ENCODE results near the gene ZNF664. TPM values are rescaled to one million over a fixed set of nuclear protein-coding genes. Genes with fewer than 3 reads are reported as not detected.
A peak's percentile ranks its signal among the peaks of the same experiment; 100 is the strongest.

The ZNF664 gene
- total and polyA plus RNA-seq, 2 experiments from 2014 or later: 40.5 to 115 TPM

- no peak for TF ChIP-seq CTCF (IDR thresholded peaks at IDR 0.05; ENCODE audit: low read depth, low read length)
- no peak overlapping the region for H3K4me3 ChIP-seq
- no peaks in the 10 kb centered on the region for H3K36me3 ChIP-seq
- peak overlapping the region; percentile 54 for H3K27ac ChIP-seq
- H3K4me1 ChIP-seq (ENCODE audit: low read depth): peaks cover 26% of the 10 kb centered on the region
- DNase-seq (ENCODE audit: low read depth in 1 of 2, low spot score in 1 of 2): peak in 1 of 2 donors; percentile 53
- H3K9me3 ChIP-seq (ENCODE audit: low read depth): no peaks in the 10 kb centered on the region
- H3K27me3 ChIP-seq: no peaks in the 10 kb centered on the region
These were observed 57.0 kb downstream of the ZNF664 start for GRCh38 chr12:124030008-124030407.

GRCh38 chr12:124030510-124030909, 57.5 kb downstream of the ZNF664 start:
- H3K9me3 ChIP-seq (ENCODE audit: low read depth): no peaks in the 10 kb centered on the region
- peaks cover 23% of the 10 kb centered on the region for H3K4me1 ChIP-seq (ENCODE audit: low read depth)
- no peaks in the 10 kb centered on the region for H3K27me3 ChIP-seq
- H3K27ac ChIP-seq: peak overlapping the region; percentile 54
- no peak for TF ChIP-seq CTCF (IDR thresholded peaks at IDR 0.05; ENCODE audit: low read depth, low read length)
- no peaks in the 10 kb centered on the region for H3K36me3 ChIP-seq
- H3K4me3 ChIP-seq: no peak overlapping the region
- DNase-seq (ENCODE audit: low read depth in 1 of 2, low spot score in 1 of 2): peak; percentile 69 to 79

GRCh38 chr12:124031058-124031457, 58.0 kb downstream of the ZNF664 start:
- peak overlapping the region; percentile 54 for H3K27ac ChIP-seq
- no peaks in the 10 kb centered on the region for H3K27me3 ChIP-seq
- no peak for TF ChIP-seq CTCF (IDR thresholded peaks at IDR 0.05; ENCODE audit: low read depth, low read length)
- no peak for DNase-seq (ENCODE audit: low read depth in 1 of 2, low spot score in 1 of 2)
- H3K9me3 ChIP-seq (ENCODE audit: low read depth): no peaks in the 10 kb centered on the region
- H3K4me1 ChIP-seq (ENCODE audit: low read depth): peaks cover 18% of the 10 kb centered on the region
- no peaks in the 10 kb centered on the region for H3K36me3 ChIP-seq
- no peak overlapping the region for H3K4me3 ChIP-seq

GRCh38 chr12:124032265-124032886, 59.4 kb downstream of the ZNF664 start:
- no peaks in the 10 kb centered on the region for H3K9me3 ChIP-seq (ENCODE audit: low read depth)
- no peak overlapping the region for H3K4me3 ChIP-seq
- H3K27me3 ChIP-seq: no peaks in the 10 kb centered on the region
- peak; percentile 96 for TF ChIP-seq CTCF (IDR thresholded peaks at IDR 0.05; ENCODE audit: low read depth, low read length)
- no peak overlapping the region for H3K27ac ChIP-seq
- H3K4me1 ChIP-seq (ENCODE audit: low read depth): peaks cover 13% of the 10 kb centered on the region
- DNase-seq (ENCODE audit: low read depth in 1 of 2, low spot score in 1 of 2): peak; percentile 71 to 83
- no peaks in the 10 kb centered on the region for H3K36me3 ChIP-seq

- Histone ChIP-seq H3K4me1 (ENCODE audit: low read depth) (peaks cover 11% of the 10 kb centered on the region), H3K27me3 (no peaks in the 10 kb centered on the region), H3K27ac (no peak overlapping the region), H3K4me3 (no peak overlapping the region), H3K9me3 (ENCODE audit: low read depth) (no peaks in the 10 kb centered on the region), H3K36me3 (no peaks in the 10 kb centered on the region)
- no peak for DNase-seq (ENCODE audit: low read depth in 1 of 2, low spot score in 1 of 2)
- TF ChIP-seq CTCF (IDR thresholded peaks at IDR 0.05; ENCODE audit: low read depth, low read length): no peak
These were observed 60.8 kb downstream of the ZNF664 start for GRCh38 chr12:124033859-124034258.
